Psoas muscle (tissue), 8 donors: ENCODE results near the gene ENAH. TPM values are rescaled to one million over a fixed set of nuclear protein-coding genes. Genes with fewer than 3 reads are reported as not detected.

Experiments
- ATAC-seq, 4 donors: fragments of 200-7000 bp; cut with Tn5 transposase; one replicate each; pipeline ENCODE4 v1.9.1; 2020; ENCODE audit warnings: moderate library complexity in 3 of 4, mild to moderate bottlenecking in 2 of 4
- DNase-seq, 2 donors: peaks; one replicate each; pipeline ENCODE4 v3.0.0-alpha.2; 2020
- H3K27ac ChIP-seq: fragments of 200-600 bp; one replicate; pipeline ENCODE4 v1.8.0; 2022
- H3K27me3 ChIP-seq, 3 donors: fragments of 200-600 bp in 1 of 3; one replicate each; pipeline versions ENCODE4 v1.6.1 to v1.8.0; 2013 to 2022; ENCODE audit warnings: low read length in 2 of 3, mild to moderate bottlenecking in 2 of 3, moderate library complexity in 1 of 3; ENCODE audit not compliant: insufficient read depth in 3 of 3
- H3K36me3 ChIP-seq, 2 donors: fragments of 200-600 bp in 1 of 2; one replicate each; pipeline versions ENCODE4 v1.6.1 to v1.8.0; 2013 to 2022; ENCODE audit warnings: low read depth in 1 of 2, mild to moderate bottlenecking in 1 of 2, moderate library complexity in 1 of 2; ENCODE audit not compliant: insufficient read depth in 1 of 2
- H3K4me1 ChIP-seq: fragments of 200-600 bp; one replicate; pipeline ENCODE4 v1.8.0; 2022
- H3K4me3 ChIP-seq: fragments of 200-600 bp; one replicate; pipeline ENCODE4 v1.8.0; 2022; ENCODE audit warnings: mild to moderate bottlenecking
- H3K9me3 ChIP-seq: fragments of 200-600 bp; one replicate; pipeline ENCODE4 v1.8.0; 2022
- CTCF ChIP-seq: fragments of 200-600 bp; IDR thresholded peaks from one replicate; pipeline ENCODE4 v1.8.0; 2022; ENCODE audit warnings: antibody characterized with exemption
- WGBS, 3 donors: extraction: QIAGEN DNeasy Blood & Tissue Kit; methylation state at CpG; one replicate each; pipeline versions ENCODE4 v1.1.6 to v1.1.7; 2013; 5-methylcytosine and 5-hydroxymethylcytosine counted together
- intact Hi-C, 2 donors: fragments of 100-400 bp; cut with DNase I; formaldehyde crosslinking; loops; one replicate each; pipeline versions ENCODE4 v1.11.0 to v1.14.2; 2022
- polyA plus RNA-seq, 3 donors: library from polyadenylated mRNA; stranded (reverse); fragments of 200-250 nt; gene quantifications; one replicate each; pipeline ENCODE4 v1.2.3, GENCODE V29; 2013
- total RNA-seq, 4 donors: library from RNA; stranded (reverse); fragmentation: NEBNext Ultra II Directional in 2 of 4; extraction: Animal tissue kit (Norgen Biotek cat#: 25700) in 2 of 4; gene quantifications; one replicate each; pipeline versions ENCODE4 v1.2.1 to v1.2.4, GENCODE V29; 2021 to 2023
- donor health status: healthy with polysubstance abuse.
- donor health status: DM: no; HTN: no; CAD: no; lungs with moderate emphysema.
- donor health status: Bipolar disorder and iron deficiency.
- donor health status: healthy.
- donor health status: DM: yes; HTN: yes; CAD: no.
- donor health status: DM: no; HTN: no; CAD: no.
- donor health status: DM: no; HTN: no; CAD: no.
- donor health status: DM: yes; HTN: yes; CAD: no.

The ENAH gene
- total and polyA plus RNA-seq, 7 donors, result 17.1 to 262 (median 119) TPM

GRCh38 chr1:225494789-225495359 lies 158.0 kb downstream of the ENAH start:
- peaks cover 0 to 49% of the 10 kb centered on the region in 2 donors for H3K36me3 ChIP-seq
- DNase-seq (no peak), ATAC-seq (no peak)
- H3K27ac ChIP-seq, result no peak overlapping the region
- TF ChIP-seq CTCF, result no peak
- intact Hi-C loops, result no loop called here
- no peaks in the 10 kb centered on the region for H3K4me1 ChIP-seq
- WGBS, 3 donors, result 79 to 81% (median 81%) methylated on average over 7 of the region's 7 CpGs
- H3K27me3 ChIP-seq, result no peaks in the 10 kb centered on the region
- no peak overlapping the region for H3K4me3 ChIP-seq
- H3K9me3 ChIP-seq, result no peaks in the 10 kb centered on the region

- Histone ChIP-seq H3K27ac (no peak overlapping the region), H3K4me3 (no peak overlapping the region), H3K27me3 (no peaks in the 10 kb centered on the region), H3K4me1 (no peaks in the 10 kb centered on the region), H3K36me3 (peaks cover 0 to 37% of the 10 kb centered on the region in 2 donors), H3K9me3 (no peaks in the 10 kb centered on the region)
- DNase-seq (no peak), ATAC-seq (no peak)
- TF ChIP-seq CTCF, result no peak
- WGBS, 3 donors, result 90 to 93% (median 93%) methylated on average over 6 of the region's 6 CpGs
- intact Hi-C loops, result no loop called here
These were observed 159.2 kb downstream of the ENAH start for GRCh38 chr1:225493591-225494246.

- DNase-seq, result no peak
- Histone ChIP-seq H3K27ac (no peak overlapping the region), H3K9me3 (no peaks in the 10 kb centered on the region), H3K36me3 (no peaks in the 10 kb centered on the region), H3K4me1 (no peaks in the 10 kb centered on the region), H3K27me3 (no peaks in the 10 kb centered on the region), H3K4me3 (no peak overlapping the region)
- no peak for TF ChIP-seq CTCF
- no peak for ATAC-seq
- intact Hi-C loops, result no loop called here
- 50 to 63% (median 62%) methylated on average over 5 of the region's 5 CpGs for WGBS, 3 donors
These were observed 164.2 kb downstream of the ENAH start for GRCh38 chr1:225488676-225489075.

GRCh38 chr1:225486856-225487255 lies 166.1 kb downstream of the ENAH start:
- H3K4me3 ChIP-seq, result no peak overlapping the region
- no peak for TF ChIP-seq CTCF
- no peaks in the 10 kb centered on the region for H3K4me1 ChIP-seq
- H3K9me3 ChIP-seq, result no peaks in the 10 kb centered on the region
- no peaks in the 10 kb centered on the region for H3K36me3 ChIP-seq
- WGBS, 3 donors, result 81 to 86% (median 85%) methylated on average over 2 of the region's 2 CpGs
- DNase-seq (no peak), ATAC-seq (no peak)
- H3K27me3 ChIP-seq, result no peaks in the 10 kb centered on the region
- H3K27ac ChIP-seq, result no peak overlapping the region
- intact Hi-C loops, result no loop called here
